DLD1 (cell line): Measurements from ENCODE around the gene GUCA2B.

Source experiments
- in situ Hi-C: cut with HindIII; loops from 2 replicates; pipeline ENCODE4 v1.10.0; 2017; ENCODE audit warnings: low sequenced_read_pairs

Gene GUCA2B

DNA sequence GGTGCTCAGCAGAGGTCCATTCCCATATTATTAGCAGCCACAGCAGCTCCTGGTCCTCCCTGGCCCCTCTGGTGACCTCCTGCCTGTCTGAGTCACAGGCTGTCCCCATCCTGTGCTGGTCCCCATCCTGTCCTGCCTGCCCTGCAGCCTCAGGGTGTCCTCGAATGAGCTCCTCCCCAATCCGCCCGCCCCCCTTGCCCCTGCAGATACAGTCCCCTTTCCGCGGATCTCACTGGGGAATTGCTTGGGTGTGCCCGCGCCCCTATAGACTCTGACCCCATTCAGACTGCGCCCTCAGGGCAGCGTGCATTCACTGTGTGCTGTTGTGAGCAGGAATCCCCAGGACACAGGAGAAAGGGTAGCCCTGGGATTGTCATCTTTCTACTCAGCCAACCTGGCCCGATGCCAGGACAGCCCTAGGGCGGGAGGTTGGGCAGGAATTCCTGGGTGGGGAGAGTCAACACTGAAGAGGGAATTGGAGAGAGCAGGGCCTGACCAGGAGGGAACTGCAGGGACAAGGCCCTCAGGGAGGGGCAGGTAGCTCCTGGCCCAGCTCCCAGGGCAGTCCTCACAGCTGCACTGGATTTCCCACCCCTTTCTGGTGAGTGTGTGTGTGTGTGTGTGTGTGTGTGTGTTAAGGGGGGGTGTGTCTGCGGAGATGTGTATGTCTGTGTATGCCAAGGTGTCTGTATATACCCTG lies 12.5 kb downstream of the GUCA2B start:
- in situ Hi-C loops, result no loop called here

DNA sequence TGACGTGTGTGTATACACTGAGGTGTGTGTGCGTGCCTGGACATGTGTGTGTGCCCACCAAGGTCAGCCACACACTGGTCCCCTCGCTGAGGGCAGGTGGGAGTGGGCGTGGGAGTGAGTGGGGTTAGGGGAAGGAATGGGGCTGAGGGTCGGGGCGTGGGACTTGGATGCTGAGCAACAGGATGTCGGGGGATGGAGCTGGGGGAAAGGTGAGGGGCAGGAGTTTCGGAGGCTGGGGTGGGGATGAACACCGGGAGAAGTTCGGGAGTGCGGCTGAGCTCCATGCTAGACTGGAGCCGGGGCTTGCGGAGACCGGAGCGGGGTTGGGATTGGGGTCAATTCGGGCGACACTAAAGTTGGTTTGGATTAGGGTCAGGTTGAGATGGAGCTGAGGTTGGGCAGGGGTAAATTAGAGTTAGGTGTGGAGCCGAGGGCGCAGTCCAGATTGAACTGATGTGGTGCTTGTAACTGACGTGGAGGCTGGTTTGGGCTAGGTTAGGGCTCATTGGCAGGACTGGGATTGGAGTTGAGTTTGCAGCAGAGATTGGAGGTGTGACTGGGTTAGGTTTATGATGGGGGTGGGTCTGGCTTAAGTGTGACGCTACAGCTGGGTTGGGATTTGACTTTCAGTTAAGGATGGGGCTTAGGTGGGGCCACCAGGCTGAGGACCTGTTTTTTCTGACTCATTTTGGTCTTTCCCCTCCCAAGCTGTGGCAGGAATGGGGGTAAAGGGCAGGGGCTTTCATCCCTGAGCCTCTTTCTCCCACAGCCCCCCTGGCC lies 14.6 kb downstream of the GUCA2B start:
- in situ Hi-C loops, result no loop called here

GRCh38 chr1:42168391-42168670 lies 15.1 kb downstream of the GUCA2B start:
- in situ Hi-C loops, result no loop called here

DNA sequence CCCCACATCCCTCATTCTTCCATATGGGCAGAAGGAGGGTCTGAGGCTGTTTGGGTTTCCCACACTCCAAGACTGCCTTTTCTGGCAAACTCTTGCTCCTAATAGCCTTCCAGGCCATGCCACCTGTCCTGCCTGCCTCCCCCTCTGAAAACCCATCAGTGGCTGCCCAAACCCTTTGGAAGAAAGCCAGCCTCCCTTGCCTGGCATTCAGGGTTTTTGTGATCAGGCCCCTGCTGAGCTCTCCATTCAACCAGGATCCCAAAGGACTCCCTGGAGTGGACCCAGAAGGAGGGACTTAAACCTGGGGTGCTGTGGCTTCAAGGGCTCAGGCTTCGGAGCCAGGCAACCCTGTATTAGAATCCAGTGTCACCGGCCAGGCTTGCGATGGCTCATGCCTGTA lies 15.6 kb downstream of the GUCA2B start:
- in situ Hi-C loops, result no loop called here

DNA sequence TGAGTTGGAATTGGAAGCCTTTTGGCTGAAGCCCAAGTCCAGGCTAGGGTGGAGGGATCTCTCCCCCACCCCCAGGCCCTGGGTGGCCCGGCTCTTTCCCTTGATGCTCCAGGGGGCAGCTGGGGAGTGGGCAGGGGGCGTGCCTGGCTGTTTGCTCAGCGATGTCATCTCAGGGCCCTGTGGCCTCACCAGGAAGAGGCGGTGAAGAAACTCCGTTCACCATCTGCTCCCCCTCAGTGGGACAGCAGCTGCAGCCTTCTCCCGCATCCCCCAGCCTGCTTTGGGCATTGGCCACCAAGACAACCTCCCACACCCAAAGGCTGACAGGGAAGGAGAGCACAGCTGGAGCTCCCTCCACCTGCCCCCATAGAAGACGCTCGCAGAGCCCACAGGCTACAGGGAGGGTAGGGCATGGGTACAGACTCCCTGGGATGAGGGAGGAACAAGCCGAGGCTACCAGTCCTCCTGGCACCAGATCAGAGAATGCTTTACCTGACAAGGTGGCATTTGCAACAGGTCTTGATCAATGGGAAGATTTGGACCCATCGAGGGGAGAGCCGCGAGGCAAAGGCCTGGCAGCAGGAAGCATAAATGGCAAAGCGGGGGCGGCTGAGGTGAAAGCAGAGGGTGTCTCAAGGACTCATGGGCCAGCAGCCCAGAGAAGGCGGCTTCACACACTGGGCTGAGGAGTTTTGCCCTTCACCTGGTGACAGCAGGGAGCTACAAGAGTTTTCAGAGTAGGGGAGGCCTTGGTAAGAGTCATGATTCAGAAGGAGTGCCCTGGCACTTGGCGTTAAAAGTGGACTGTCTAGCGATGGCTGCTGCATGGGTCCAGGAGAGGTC lies 17.8 kb downstream of the GUCA2B start:
- in situ Hi-C loops, result no loop called here

- in situ Hi-C loops, result no loop called here
Observed at GRCh38 chr1:42171679-42172266, 18.6 kb downstream of the GUCA2B start.

GRCh38 chr1:42172381-42173133 lies 19.3 kb downstream of the GUCA2B start:
- in situ Hi-C loops, result no loop called here

- in situ Hi-C loops, result no loop called here
Observed at GRCh38 chr1:42173155-42173933, 20.1 kb downstream of the GUCA2B start.

- in situ Hi-C loops, result no loop called here
Observed at GRCh38 chr1:42173961-42174735, 20.9 kb downstream of the GUCA2B start.

DNA sequence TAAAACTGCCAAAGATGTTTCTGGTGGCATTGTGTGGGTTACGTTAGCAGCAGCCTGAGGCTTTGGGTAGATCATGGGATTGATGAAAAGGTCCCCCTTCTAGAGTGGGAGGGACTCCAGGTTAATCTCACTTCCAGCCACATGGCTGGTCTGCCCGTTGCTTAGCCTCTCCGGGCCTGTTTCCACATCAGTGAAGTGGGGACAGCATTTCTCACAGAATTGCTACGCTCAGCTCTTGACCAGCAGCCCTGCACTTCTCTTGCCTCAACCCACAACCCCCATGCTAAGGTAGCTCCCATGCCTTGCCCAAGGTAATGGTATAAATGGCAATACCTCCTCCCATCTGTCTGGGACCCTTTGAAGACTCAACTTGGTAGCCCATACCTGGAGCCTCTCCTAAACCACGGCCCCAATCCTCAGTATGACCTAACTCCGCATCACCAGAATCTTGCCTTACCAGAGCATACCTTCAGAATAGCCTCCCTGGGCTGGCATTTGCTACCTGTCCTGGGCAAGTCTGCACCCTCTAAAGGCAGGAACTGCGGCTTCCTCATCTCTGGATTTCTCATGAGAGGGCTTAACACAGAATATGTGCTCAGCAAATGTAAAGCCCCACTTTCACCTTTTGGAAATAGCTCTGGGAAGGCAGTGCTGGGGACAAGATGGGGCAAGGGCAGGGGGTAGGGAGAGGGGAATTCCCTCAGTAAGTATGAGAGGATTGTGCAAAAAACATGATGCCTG lies 22.3 kb downstream of the GUCA2B start:
- in situ Hi-C loops, result no loop called here

GRCh38 chr1:42176902-42177519 lies 23.8 kb downstream of the GUCA2B start:
- in situ Hi-C loops, result no loop called here

DNA sequence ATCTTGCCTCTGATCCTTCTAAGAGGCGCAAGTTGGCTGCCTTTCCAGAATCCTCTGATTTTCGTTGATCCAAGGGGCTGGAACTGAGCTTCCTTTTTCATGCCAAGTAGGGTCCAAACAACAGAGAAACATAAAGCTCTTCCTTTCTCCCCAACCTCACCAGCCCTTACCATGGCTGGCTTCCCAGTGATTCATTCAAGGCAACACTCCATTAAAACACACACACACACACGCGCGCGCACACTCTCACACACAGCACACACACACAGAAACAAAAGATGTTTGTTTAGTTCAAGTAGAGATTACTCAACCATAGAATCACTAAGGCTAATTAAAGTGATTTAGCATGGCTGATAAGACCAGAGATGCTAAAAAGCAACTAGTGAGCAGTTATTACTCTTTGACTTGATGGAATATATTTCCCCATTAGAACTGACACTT lies 24.4 kb downstream of the GUCA2B start:
- in situ Hi-C loops, result no loop called here

DNA sequence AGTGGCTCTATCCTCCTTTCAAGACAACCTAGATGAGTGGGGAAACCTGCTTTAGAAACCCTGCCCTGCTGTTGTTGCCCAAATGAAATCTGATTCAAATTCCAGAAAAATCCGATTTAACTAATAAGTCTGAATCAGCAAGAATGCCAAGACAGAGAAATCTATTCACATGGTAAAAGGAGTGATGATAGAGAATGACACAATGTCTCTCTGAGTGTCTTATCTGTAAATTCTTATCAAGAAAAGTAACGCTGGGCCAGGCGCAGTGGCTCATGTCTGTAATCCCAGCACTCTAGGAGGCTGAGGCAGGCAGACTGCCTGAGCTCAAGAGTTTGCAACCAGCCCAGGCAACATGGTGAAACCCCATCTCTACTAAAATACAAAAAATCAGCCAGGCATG lies 25.0 kb downstream of the GUCA2B start:
- in situ Hi-C loops, result no loop called here

DNA sequence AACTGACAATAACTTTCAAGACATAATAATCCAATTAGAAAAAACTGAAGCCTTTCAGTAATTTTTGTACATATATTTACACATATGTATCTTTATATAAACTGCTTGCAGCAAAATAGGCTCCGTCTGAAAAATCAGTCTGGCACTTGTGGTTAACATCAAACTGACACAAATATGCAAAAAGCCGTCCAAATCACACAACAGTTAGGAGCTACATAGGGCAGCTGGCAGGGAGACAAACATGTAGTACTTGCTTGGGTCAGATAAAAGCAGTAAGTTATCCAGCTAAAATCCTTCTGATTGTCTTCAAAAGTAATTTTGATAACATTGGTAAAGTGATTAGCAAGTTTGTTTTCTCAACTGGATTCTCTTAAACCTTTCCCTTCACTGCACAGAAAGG lies 26.1 kb downstream of the GUCA2B start:
- in situ Hi-C loops, result no loop called here

DNA sequence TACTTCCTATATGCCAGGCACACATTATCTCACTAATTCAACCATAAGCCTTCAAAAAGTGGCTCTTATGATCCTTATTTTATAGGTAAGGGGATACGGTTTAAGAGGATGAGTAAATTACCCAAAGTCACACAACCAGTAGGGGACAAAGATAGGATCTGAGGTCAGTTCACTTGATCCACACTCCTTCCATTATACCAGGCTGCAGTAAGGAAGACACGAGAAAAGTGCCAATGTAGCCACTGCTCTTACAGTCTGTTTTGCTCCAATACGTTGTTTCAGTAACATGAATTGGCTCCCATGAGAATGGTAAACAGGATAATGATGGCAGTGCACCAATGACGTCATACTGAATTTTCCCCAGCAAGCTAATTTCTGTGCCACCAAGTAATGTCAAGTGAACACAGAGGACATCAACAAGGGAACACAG lies 26.7 kb downstream of the GUCA2B start:
- in situ Hi-C loops, result no loop called here

DNA sequence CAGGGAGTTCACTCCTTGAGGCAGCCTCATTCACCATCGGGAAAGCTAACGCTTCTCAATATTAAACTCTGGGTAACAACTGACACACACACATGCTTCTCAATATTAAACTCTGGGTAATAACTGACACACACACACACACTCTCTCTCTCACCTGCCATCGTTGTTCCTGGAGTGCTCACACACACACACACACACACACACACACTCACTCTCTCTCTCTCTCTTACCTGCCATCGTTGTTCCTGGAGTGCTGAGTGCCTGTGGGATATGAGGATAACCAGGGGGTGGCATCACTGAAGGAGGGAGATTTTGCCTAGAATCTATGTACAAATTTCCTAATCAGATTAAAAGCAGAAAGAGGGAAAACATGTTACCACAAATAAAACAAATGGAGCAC lies 28.5 kb downstream of the GUCA2B start:
- in situ Hi-C loops, result no loop called here

- in situ Hi-C loops, result no loop called here
Observed at GRCh38 chr1:42183210-42183956, 30.2 kb downstream of the GUCA2B start.
